Gastroesophageal sphincter (tissue), 4 donors: ENCODE measurements around the gene JUN. TPM values are rescaled to one million over a fixed set of nuclear protein-coding genes. Genes with fewer than 3 reads are reported as not detected.
"Not testable (repeated sequence)": the region's sequence is repeated elsewhere in the genome, so short reads cannot be mapped to it uniquely, and the experiment has no call there.

ENCODE experiments used
- ATAC-seq: fragments of 150-250 bp; one replicate; pipeline ENCODE4 v1.9.1; 2016; ENCODE audit warnings: mild to moderate bottlenecking, moderate library complexity
- H3K27ac ChIP-seq, 4 donors: fragments of 200-600 bp; sonication (generic) in 3 of 4; 1 replicate in 3 of 4; 2 replicates in 1 of 4; pipeline ENCODE4 v1.5.1; 2016 to 2019
- H3K27me3 ChIP-seq: fragments of 200-600 bp; sonication (generic); one replicate; pipeline ENCODE4 v1.5.1; 2019
- H3K36me3 ChIP-seq, 2 donors: fragments of 200-600 bp; sonication (generic); one replicate each; pipeline ENCODE4 v1.5.1; 2019; ENCODE audit warnings: control low read depth in 1 of 2
- H3K4me1 ChIP-seq, 3 donors: fragments of 200-600 bp; sonication (generic); 1 replicate in 2 of 3; 2 replicates in 1 of 3; pipeline ENCODE4 v1.5.1; 2016 to 2019; ENCODE audit warnings: control low read depth in 2 of 3
- H3K4me3 ChIP-seq, 2 donors: fragments of 200-600 bp; sonication (generic); one replicate each; pipeline ENCODE4 v1.5.1; 2019; ENCODE audit warnings: mild to moderate bottlenecking in 1 of 2, moderate library complexity in 1 of 2
- H3K9me3 ChIP-seq, 3 donors: fragments of 200-600 bp; sonication (generic); one replicate each; pipeline ENCODE4 v1.5.1; 2017 to 2019; ENCODE audit warnings: control low read depth in 2 of 3
- EP300 ChIP-seq: sonication (generic); formaldehyde crosslinking; IDR thresholded peaks from one replicate; pipeline ENCODE4 v1.6.1; 2017; ENCODE audit warnings: antibody characterized with exemption, mild to moderate bottlenecking
- POLR2A ChIP-seq, 2 donors: fragments of 450-650 bp; IDR thresholded peaks; one replicate each; pipeline ENCODE4 v1.6.1; 2017; ENCODE audit warnings: antibody characterized with exemption in 2 of 2, mild to moderate bottlenecking in 2 of 2, moderate library complexity in 1 of 2
- POLR2AphosphoS5 ChIP-seq: sonication (generic); formaldehyde crosslinking; IDR thresholded peaks from one replicate; pipeline ENCODE4 v1.6.1; 2017; ENCODE audit warnings: antibody characterized with exemption
- WGBS, 2 donors: methylation state at CpG; one replicate each; pipeline ENCODE4 v1.1.5; 2018; ENCODE audit warnings: low coverage in 1 of 2; 5-methylcytosine and 5-hydroxymethylcytosine counted together
- total RNA-seq, 4 donors: library from RNA; depleted of rRNA; stranded (reverse); fragments of >200 nt; gene quantifications; one replicate each; pipeline ENCODE4 v1.1.0, GENCODE V29; 2016
- TF ChIP-seq, protein P1 (sequence below), 4 experiments: fragments of 200-600 bp in 2 of 4; fragments of 450-650 bp in 2 of 4; sonication (generic) in 1 of 4; IDR thresholded peaks; one replicate each; pipeline ENCODE4 v1.5.1; 2017 to 2019; ENCODE audit warnings: antibody characterized with exemption in 4 of 4, mild to moderate bottlenecking in 2 of 4, moderate library complexity in 2 of 4

Gene JUN
- total RNA-seq, 4 donors from 2014 or later = 102 to 145 (median 105) TPM

DNA sequence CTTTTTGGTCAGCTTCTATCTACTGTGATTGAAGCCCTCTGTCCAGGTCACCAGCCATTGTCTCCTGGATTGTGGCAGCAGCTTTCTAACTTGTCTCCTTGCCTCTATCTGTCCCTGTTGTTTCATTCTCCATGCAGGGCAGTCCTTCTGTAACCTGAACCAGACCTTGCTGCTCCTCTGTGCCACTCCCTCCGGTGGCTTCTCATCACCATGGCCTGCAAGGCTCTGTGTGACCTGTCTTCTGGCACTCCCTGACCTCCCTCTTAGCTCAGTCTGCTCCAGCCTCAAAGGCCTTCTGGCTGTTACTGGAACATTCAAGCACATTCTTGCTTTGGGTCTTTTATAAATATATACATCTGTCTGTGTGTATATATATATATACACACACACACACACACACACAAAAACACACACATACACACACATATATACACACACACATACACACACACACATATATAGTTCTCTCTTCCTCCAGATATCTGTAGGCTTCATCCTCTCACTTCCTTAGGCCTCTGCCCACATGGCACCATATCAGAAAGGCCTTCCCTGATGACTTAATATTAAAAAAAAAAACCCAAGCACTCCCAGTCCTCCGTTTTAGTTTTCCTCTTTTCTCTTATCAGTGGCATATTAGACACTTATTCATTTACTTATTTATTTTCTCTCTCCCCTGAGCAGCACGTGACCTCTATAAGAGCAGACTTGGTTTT is 21.2 kb upstream of the JUN start:
- 76 to 81% methylated on average over 3 of the region's 3 CpGs for WGBS, 2 donors
- Histone ChIP-seq H3K4me3 (no peak overlapping the region), H3K36me3 (no peaks in the 10 kb centered on the region), H3K27ac (no peak overlapping the region), H3K9me3 (no peaks in the 10 kb centered on the region), H3K27me3 (no peaks in the 10 kb centered on the region), H3K4me1 (no peaks in the 10 kb centered on the region)
- no peak for ATAC-seq
- TF ChIP-seq POLR2AphosphoS5 = no peak

- Histone ChIP-seq H3K9me3 (no peaks in the 10 kb centered on the region), H3K36me3 (no peaks in the 10 kb centered on the region), H3K27me3 (no peaks in the 10 kb centered on the region), H3K27ac (no peak overlapping the region), H3K4me3 (no peak overlapping the region), H3K4me1 (no peaks in the 10 kb centered on the region)
- TF ChIP-seq, protein P1, sequence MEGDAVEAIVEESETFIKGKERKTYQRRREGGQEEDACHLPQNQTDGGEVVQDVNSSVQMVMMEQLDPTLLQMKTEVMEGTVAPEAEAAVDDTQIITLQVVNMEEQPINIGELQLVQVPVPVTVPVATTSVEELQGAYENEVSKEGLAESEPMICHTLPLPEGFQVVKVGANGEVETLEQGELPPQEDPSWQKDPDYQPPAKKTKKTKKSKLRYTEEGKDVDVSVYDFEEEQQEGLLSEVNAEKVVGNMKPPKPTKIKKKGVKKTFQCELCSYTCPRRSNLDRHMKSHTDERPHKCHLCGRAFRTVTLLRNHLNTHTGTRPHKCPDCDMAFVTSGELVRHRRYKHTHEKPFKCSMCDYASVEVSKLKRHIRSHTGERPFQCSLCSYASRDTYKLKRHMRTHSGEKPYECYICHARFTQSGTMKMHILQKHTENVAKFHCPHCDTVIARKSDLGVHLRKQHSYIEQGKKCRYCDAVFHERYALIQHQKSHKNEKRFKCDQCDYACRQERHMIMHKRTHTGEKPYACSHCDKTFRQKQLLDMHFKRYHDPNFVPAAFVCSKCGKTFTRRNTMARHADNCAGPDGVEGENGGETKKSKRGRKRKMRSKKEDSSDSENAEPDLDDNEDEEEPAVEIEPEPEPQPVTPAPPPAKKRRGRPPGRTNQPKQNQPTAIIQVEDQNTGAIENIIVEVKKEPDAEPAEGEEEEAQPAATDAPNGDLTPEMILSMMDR (IDR thresholded peaks at IDR 0.05) = no peak
- TF ChIP-seq POLR2A (IDR thresholded peaks at IDR 0.05) (no peak), EP300 (no peak), POLR2AphosphoS5 (no peak)
- no peak for ATAC-seq
- WGBS, 2 donors = 94 to 96% methylated on average over 2 of the region's 2 CpGs
Measured at GRCh38 chr1:58803858-58804257, 20.0 kb upstream of the JUN start.

GRCh38 chr1:58802640-58803399 is 19.0 kb upstream of the JUN start:
- 73 to 75% methylated on average over 5 of the region's 5 CpGs for WGBS, 2 donors
- no peak overlapping the region for H3K27ac ChIP-seq
- no peaks in the 10 kb centered on the region for H3K9me3 ChIP-seq
- no peaks in the 10 kb centered on the region for H3K27me3 ChIP-seq
- no peak for TF ChIP-seq EP300
- TF ChIP-seq, protein P1 (IDR thresholded peaks at IDR 0.05) = no peak
- TF ChIP-seq POLR2A (IDR thresholded peaks at IDR 0.05) = no peak
- TF ChIP-seq POLR2AphosphoS5 = no peak
- no peaks in the 10 kb centered on the region for H3K36me3 ChIP-seq
- H3K4me1 ChIP-seq = no peaks in the 10 kb centered on the region
- H3K4me3 ChIP-seq = no peak overlapping the region
- ATAC-seq = no peak

GRCh38 chr1:58801286-58801685 is 17.4 kb upstream of the JUN start:
- not testable (repeated sequence) for ATAC-seq, H3K9me3 ChIP-seq, H3K27ac ChIP-seq, H3K4me1 ChIP-seq, H3K36me3 ChIP-seq, H3K4me3 ChIP-seq, H3K27me3 ChIP-seq
- 75 to 100% methylated on average over 1 of the region's 1 CpG for WGBS, 2 donors

GRCh38 chr1:58799650-58800049 is 15.8 kb upstream of the JUN start:
- H3K4me3 ChIP-seq = no peak overlapping the region
- H3K9me3 ChIP-seq = no peaks in the 10 kb centered on the region
- H3K4me1 ChIP-seq = no peaks in the 10 kb centered on the region
- no peak for ATAC-seq
- TF ChIP-seq POLR2A (IDR thresholded peaks at IDR 0.05) (no peak), POLR2AphosphoS5 (no peak)
- H3K27ac ChIP-seq = no peak overlapping the region
- H3K27me3 ChIP-seq = no peaks in the 10 kb centered on the region
- WGBS, 2 donors = no CpG with 5 or more reads among the region's 1 CpG
- no peaks in the 10 kb centered on the region for H3K36me3 ChIP-seq

GRCh38 chr1:58798910-58799442 is 15.1 kb upstream of the JUN start:
- TF ChIP-seq EP300 (no peak), POLR2AphosphoS5 (no peak), POLR2A (IDR thresholded peaks at IDR 0.05) (no peak)
- TF ChIP-seq, protein P1 (IDR thresholded peaks at IDR 0.05) = no peak

More at GRCh38 chr1:58798910-58799442, 15.1 kb upstream of the JUN start:
- Histone ChIP-seq H3K4me1 (no peaks in the 10 kb centered on the region), H3K9me3 (no peaks in the 10 kb centered on the region), H3K27ac (no peak overlapping the region), H3K27me3 (no peaks in the 10 kb centered on the region), H3K4me3 (no peak overlapping the region), H3K36me3 (no peaks in the 10 kb centered on the region)
- 88 to 100% methylated on average over 1 of the region's 1 CpG for WGBS, 2 donors
- no peak for ATAC-seq
